T-helper 1 cell treated with Interleukin-12 subunit alpha and Interleukin-12 subunit beta and Interleukin-4 antibody, amounts not matched to agents 30 ng/mL and 1 ng/mL, for 36 hours (primary cell): ENCODE measurements around the gene ATF7IP. TPM values are rescaled to one million over a fixed set of nuclear protein-coding genes. Genes with fewer than 3 reads are reported as not detected.

Source experiments
- intact Hi-C: fragments of 100-400 bp; cut with micrococcal nuclease; formaldehyde crosslinking; loops from one replicate; pipeline ENCODE4 v1.15.1; 2024
- total RNA-seq: library from RNA; stranded (reverse); gene quantifications from 2 replicates; pipeline ENCODE4 v1.2.3, GENCODE V29; 2022

Gene ATF7IP
- total RNA-seq, 1 donor from 2014 or later = 105 TPM

GRCh38 chr12:14471497-14471896 is 106.0 kb downstream of the ATF7IP start:
- intact Hi-C loops = loop anchor here (5.0 to 10.0 kb wide), 2 partner anchors 301 to 473 kb away; a partner anchor contains a TSS

- intact Hi-C loops = loop anchor here (5.0 to 10.0 kb wide), 2 partner anchors 299 to 471 kb away; a partner anchor contains a TSS
Measured at GRCh38 chr12:14473707-14474287, 108.3 kb downstream of the ATF7IP start.

GRCh38 chr12:14479004-14479403 is 113.5 kb downstream of the ATF7IP start:
- intact Hi-C loops = loop anchor here (10.0 kb wide), 1 partner anchor 466 kb away; no protein-coding TSS in a partner anchor

- intact Hi-C loops = no loop called here
Measured at GRCh38 chr12:14481201-14481600, 115.7 kb downstream of the ATF7IP start.

GRCh38 chr12:14482361-14482760 is 116.9 kb downstream of the ATF7IP start:
- intact Hi-C loops = loop anchor here (2.0 kb wide), 1 partner anchor 16 kb away; no protein-coding TSS in a partner anchor

- intact Hi-C loops = loop anchor here (2.0 kb wide), 1 partner anchor 16 kb away; no protein-coding TSS in a partner anchor
Measured at GRCh38 chr12:14482886-14483285, 117.4 kb downstream of the ATF7IP start.

GRCh38 chr12:14495326-14495725 is 129.8 kb downstream of the ATF7IP start:
- intact Hi-C loops = no loop called here

GRCh38 chr12:14505626-14506596 is 140.4 kb downstream of the ATF7IP start:
- intact Hi-C loops = no loop called here

GRCh38 chr12:14510574-14510973 is 145.1 kb downstream of the ATF7IP start:
- intact Hi-C loops = no loop called here

- intact Hi-C loops = no loop called here
Measured at GRCh38 chr12:14514154-14514842, 148.8 kb downstream of the ATF7IP start.

- intact Hi-C loops = no loop called here
Measured at GRCh38 chr12:14514946-14515345, 149.5 kb downstream of the ATF7IP start.

- intact Hi-C loops = no loop called here
Measured at GRCh38 chr12:14521822-14522221, 156.3 kb downstream of the ATF7IP start.

GRCh38 chr12:14525964-14526363 is 160.5 kb downstream of the ATF7IP start:
- intact Hi-C loops = no loop called here

- intact Hi-C loops = no loop called here
Measured at GRCh38 chr12:14532152-14532551, 166.7 kb downstream of the ATF7IP start.

- intact Hi-C loops = no loop called here
Measured at GRCh38 chr12:14537088-14537487, 171.6 kb downstream of the ATF7IP start.

GRCh38 chr12:14540801-14541462 is 175.4 kb downstream of the ATF7IP start:
- intact Hi-C loops = no loop called here

GRCh38 chr12:14545144-14546124 is 180.0 kb downstream of the ATF7IP start:
- intact Hi-C loops = no loop called here

- intact Hi-C loops = no loop called here
Measured at GRCh38 chr12:14547571-14547970, 182.1 kb downstream of the ATF7IP start.

- intact Hi-C loops = no loop called here
Measured at GRCh38 chr12:14548609-14549008, 183.1 kb downstream of the ATF7IP start.
